IMR-90 (cell line): ENCODE measurements around the gene ALKBH6. TPM values are rescaled to one million over a fixed set of nuclear protein-coding genes. Genes with fewer than 3 reads are reported as not detected.

Experiments
- ATAC-seq: fragments of 200-7000 bp; cut with Tn5 transposase; 2 replicates; pipeline ENCODE4 v1.9.1; 2020; ENCODE audit warnings: low read depth, mild to moderate bottlenecking, moderate library complexity
- BruUV-seq: library from RNA; stranded (reverse); fragments of 400-500 nt; replicated peaks from 2 replicates; lab custom pipeline; 2021; lab: Mats Ljungman, UMichigan
- CTCF ChIA-PET: fragments of 300-600 bp; formaldehyde crosslinking; extraction: SDS; loops from one replicate; lab custom pipeline; 2021; ENCODE audit warnings: antibody characterized with exemption; lab: Yijun Ruan, JAX
- POLR2A ChIA-PET: fragments of 300-600 bp; sonication (Branson Sonifier 250); formaldehyde crosslinking; loops from one replicate; lab custom pipeline; 2022; ENCODE audit warnings: antibody characterized with exemption; ENCODE audit not compliant: unreplicated experiment; lab: Charles Lee
- DNase-seq: peaks from one replicate; pipeline ENCODE4 v3.0.0; 2013
- H2AFZ ChIP-seq: replicated peaks from 2 replicates; pipeline ENCODE3; 2013; ENCODE audit warnings: low read length, mild to moderate bottlenecking; ENCODE audit not compliant: poor library complexity
- H2AK5ac ChIP-seq: 2 replicates; pipeline ENCODE4 v1.6.1; 2013; ENCODE audit warnings: low read depth, low read length, inconsistent platforms
- H2AK9ac ChIP-seq: replicated peaks from 2 replicates; pipeline ENCODE3; 2013; ENCODE audit warnings: mild to moderate bottlenecking, low read depth, low read length, moderate library complexity; ENCODE audit not compliant: poor library complexity
- H2BK120ac ChIP-seq: 2 replicates; pipeline ENCODE4 v1.6.1; 2013; ENCODE audit warnings: low read depth, low read length, inconsistent platforms
- H2BK15ac ChIP-seq: 3 replicates; pipeline ENCODE4 v1.6.1; 2013; ENCODE audit warnings: low read depth, low read length, inconsistent platforms
- H2BK20ac ChIP-seq: 2 replicates; pipeline ENCODE4 v1.6.1; 2013; ENCODE audit warnings: low read depth, mild to moderate bottlenecking, inconsistent platforms, low read length, moderate library complexity
- H2BK5ac ChIP-seq: 2 replicates; pipeline ENCODE4 v1.6.1; 2013; ENCODE audit warnings: mild to moderate bottlenecking, low read depth, low read length, inconsistent platforms; ENCODE audit not compliant: poor library complexity, severe bottlenecking
- H3K14ac ChIP-seq: replicated peaks from 2 replicates; pipeline ENCODE4 v1.6.1; 2013; ENCODE audit warnings: low read depth, low read length, inconsistent platforms
- H3K18ac ChIP-seq: 2 replicates; pipeline ENCODE4 v1.6.1; 2013; ENCODE audit warnings: low read depth, low read length, control low read depth
- H3K23ac ChIP-seq: 2 replicates; pipeline ENCODE4 v1.6.1; 2013; ENCODE audit warnings: low read depth, low read length, inconsistent platforms
- H3K27ac ChIP-seq: 2 replicates; pipeline ENCODE4 v1.5.1; 2013; ENCODE audit warnings: mild to moderate bottlenecking, control low read depth, low read length; ENCODE audit not compliant: insufficient read depth
- H3K27me3 ChIP-seq: 2 replicates; pipeline ENCODE4 v1.6.1; 2013; ENCODE audit warnings: low read length; ENCODE audit not compliant: control insufficient read depth, insufficient read depth
- H3K36me3 ChIP-seq: 2 replicates; pipeline ENCODE4 v1.6.1; 2013; ENCODE audit warnings: low read length, mixed read lengths; ENCODE audit not compliant: control insufficient read depth, insufficient read depth
- H3K4ac ChIP-seq: 2 replicates; pipeline ENCODE4 v1.6.1; 2013; ENCODE audit warnings: low read depth, low read length, inconsistent platforms
- H3K4me1 ChIP-seq: 2 replicates; pipeline ENCODE4 v1.6.1; 2013; ENCODE audit warnings: low read length, mixed read lengths; ENCODE audit not compliant: control insufficient read depth, insufficient read depth
- H3K4me2 ChIP-seq: 2 replicates; pipeline ENCODE4 v1.6.1; 2013; ENCODE audit warnings: low read depth, mild to moderate bottlenecking, control low read depth, low read length, moderate library complexity
- H3K4me3 ChIP-seq: 2 replicates; pipeline ENCODE4 v1.5.1; 2013; ENCODE audit warnings: low read depth, mild to moderate bottlenecking, control low read depth, low read length, moderate library complexity; ENCODE audit not compliant: insufficient read depth
- H3K56ac ChIP-seq: 2 replicates; pipeline ENCODE4 v1.6.1; 2013; ENCODE audit warnings: low read length, inconsistent platforms; ENCODE audit not compliant: insufficient read depth; ENCODE audit errors: extremely low read depth
- H3K79me1 ChIP-seq, 2 experiments: 2 replicates each; pipeline ENCODE4 v1.6.1; 2013; ENCODE audit warnings: low read length in 2 of 2, inconsistent platforms in 1 of 2, low read depth in 1 of 2
- H3K9ac ChIP-seq: 2 replicates; pipeline ENCODE4 v1.6.1; 2013; ENCODE audit warnings: low read depth, low read length, control low read depth
- H3K9me1 ChIP-seq: 2 replicates; pipeline ENCODE4 v1.6.1; 2013; ENCODE audit warnings: low read length, inconsistent platforms; ENCODE audit not compliant: insufficient read depth
- H3K9me3 ChIP-seq: 2 replicates; pipeline ENCODE4 v1.6.1; 2013; ENCODE audit warnings: low read length; ENCODE audit not compliant: control insufficient read depth, insufficient read depth
- H4K20me1 ChIP-seq: 2 replicates; pipeline ENCODE4 v1.6.1; 2013; ENCODE audit warnings: low read length, inconsistent platforms; ENCODE audit not compliant: insufficient read depth
- H4K5ac ChIP-seq: 2 replicates; pipeline ENCODE4 v1.6.1; 2013; ENCODE audit warnings: mild to moderate bottlenecking, low read depth, low read length, control low read depth
- H4K8ac ChIP-seq, 2 experiments: 2 replicates each; pipeline ENCODE4 v1.6.1; 2013; ENCODE audit warnings: low read depth in 2 of 2, low read length in 2 of 2, control low read depth in 1 of 2, inconsistent platforms in 1 of 2
- H4K91ac ChIP-seq: 2 replicates; pipeline ENCODE4 v1.6.1; 2013; ENCODE audit warnings: low read depth, low read length, inconsistent platforms; ENCODE audit not compliant: insufficient read depth
- CEBPB ChIP-seq: IDR thresholded peaks from 2 replicates; pipeline ENCODE4 v1.6.1; 2012; ENCODE audit warnings: low read depth, low read length, improper control_type of control experiment
- CHD1 ChIP-seq: IDR thresholded peaks from 2 replicates; pipeline ENCODE4 v1.6.1; 2012; ENCODE audit warnings: low read depth, low read length, improper control_type of control experiment
- CTCF ChIP-seq: conservative IDR thresholded peaks from 2 replicates; pipeline ENCODE4 v1.5.1; 2012; ENCODE audit warnings: mild to moderate bottlenecking, low read depth, low read length, improper control_type of control experiment
- POLR2A ChIP-seq: IDR thresholded peaks from 2 replicates; pipeline ENCODE4 v1.6.1; 2012; ENCODE audit warnings: mild to moderate bottlenecking, low read depth, low read length
- RAD21 ChIP-seq: IDR thresholded peaks from 2 replicates; pipeline ENCODE4 v1.6.1; 2012; ENCODE audit warnings: low read length, improper control_type of control experiment
- RFX5 ChIP-seq: IDR thresholded peaks from 2 replicates; pipeline ENCODE4 v1.8.0; 2012; ENCODE audit warnings: low read depth, mild to moderate bottlenecking, low read length, moderate library complexity
- SMC3 ChIP-seq: fragments of 150-350 bp; IDR thresholded peaks from 2 replicates; pipeline ENCODE4 v1.6.1; 2016; ENCODE audit warnings: low read depth, mild to moderate bottlenecking, antibody characterized with exemption, low read length, moderate library complexity
- WGBS, 2 experiments: methylation state at CpG; one replicate each; pipeline versions ENCODE4 v1.1.5 to v1.1.7; 2013; ENCODE audit warnings: missing lambda C conversion rate in 2 of 2; ENCODE audit not compliant: insufficient read length in 1 of 2; ENCODE audit errors: extremely low coverage in 2 of 2; 5-methylcytosine and 5-hydroxymethylcytosine counted together
- dilution Hi-C: fragments of 300-500 bp; cut with HindIII; formaldehyde crosslinking; loops from one replicate; pipeline ENCODE4 v1.14.3; 2018; ENCODE audit warnings: low sequenced_read_pairs; ENCODE audit not compliant: unreplicated experiment
- in situ Hi-C: fragments of 300-500 bp; cut with MboI; formaldehyde crosslinking; loops from 3 replicates; pipeline ENCODE4 v1.14.3; 2019; ENCODE audit warnings: low sequenced_read_pairs, inconsistent platforms, mixed read lengths
- intact Hi-C: fragments of 100-400 bp; cut with micrococcal nuclease; formaldehyde crosslinking; loops from 2 replicates; pipeline ENCODE4 v1.10.0; 2022
- polyA plus RNA-seq, 3 experiments: library from polyadenylated mRNA; depleted of rRNA; stranded (reverse); fragments of >200 nt; gene quantifications; 2 replicates each; pipeline ENCODE4 v1.2.3, GENCODE V29; 2012; ENCODE audit warnings: low replicate concordance in 1 of 3
- total RNA-seq: library from RNA; depleted of rRNA; stranded (reverse); fragments of >200 nt; gene quantifications from 2 replicates; pipeline ENCODE4 v1.2.3, GENCODE V29; 2012

Gene ALKBH6
- total and polyA plus RNA-seq, 2 of the 4 experiments (the other 2 are of a cell fraction), result 12.9 to 38.7 TPM

GRCh38 chr19:35988824-35989223 lies 25.2 kb downstream of the ALKBH6 start:
- Histone ChIP-seq H4K91ac (no peak overlapping the region), H3K9me3 (peaks cover 5% of the 10 kb centered on the region), H3K23ac (no peak overlapping the region), H3K27me3 (peaks cover 23% of the 10 kb centered on the region), H3K18ac (no peak overlapping the region), H2AK5ac (no peak overlapping the region), H2BK15ac (no peak overlapping the region), H3K4me1 (no peaks in the 10 kb centered on the region), H2AFZ (no peak overlapping the region), H3K36me3 (no peaks in the 10 kb centered on the region), H2BK5ac (no peak overlapping the region), H3K56ac (no peak overlapping the region), H3K4me3 (no peak overlapping the region), H2BK20ac (no peak overlapping the region), H3K79me1 (no peaks in the 10 kb centered on the region), H3K4me2 (no peak overlapping the region), H3K14ac (no peak overlapping the region), H2BK120ac (no peak overlapping the region), H3K4ac (no peak overlapping the region), H3K9me1 (no peaks in the 10 kb centered on the region), H3K9ac (no peak overlapping the region), H2AK9ac (no peak overlapping the region), H4K20me1 (no peaks in the 10 kb centered on the region; the same call in 1 of the 2 replicates), H3K27ac (no peak overlapping the region), H4K8ac (no peak overlapping the region), H4K5ac (no peak overlapping the region)
- no TSS peak for BruUV-seq
- ChIA-PET CTCF (no interaction called here), POLR2A (no interaction called here)
- dilution Hi-C loops (no loop called here), in situ Hi-C loops (no loop called here), intact Hi-C loops (no loop called here)
- TF ChIP-seq RAD21, result no peak
- no peak for TF ChIP-seq CEBPB
- no peak for TF ChIP-seq CHD1
- TF ChIP-seq RFX5, result no peak
- no peak for TF ChIP-seq CTCF
- no peak for TF ChIP-seq POLR2A
- no peak for TF ChIP-seq SMC3
- ATAC-seq (no peak), DNase-seq (no peak)
- no CpG with 5 or more reads among the region's 3 CpGs for WGBS, 2 experiments
